Neuronal stem cell (in vitro differentiated cells): Measurements from ENCODE around the gene RAP1GDS1.
"Not testable (repeated sequence)": the region's sequence is repeated elsewhere in the genome, so short reads cannot be mapped to it uniquely, and the experiment has no call there.

Experiments
- DNase-seq: peaks from one replicate; pipeline ENCODE4 v3.0.0-alpha.2; 2013; ENCODE audit warnings: low spot score
- H2AFZ ChIP-seq: one replicate; pipeline ENCODE4 v1.6.1; 2013; ENCODE audit warnings: mild to moderate bottlenecking, low read length, inconsistent platforms
- H2AK5ac ChIP-seq: 2 replicates; pipeline ENCODE4 v1.6.1; 2013; ENCODE audit warnings: low read depth, mild to moderate bottlenecking, inconsistent platforms, low read length, moderate library complexity, mixed read lengths
- H2BK120ac ChIP-seq: 2 replicates; pipeline ENCODE4 v1.6.1; 2013; ENCODE audit warnings: low read depth, mild to moderate bottlenecking, inconsistent platforms, low read length, moderate library complexity, mixed read lengths
- H2BK12ac ChIP-seq: one replicate; pipeline ENCODE4 v1.6.1; 2013; ENCODE audit warnings: low read length, inconsistent platforms
- H2BK15ac ChIP-seq: 2 replicates; pipeline ENCODE4 v1.6.1; 2013; ENCODE audit warnings: mild to moderate bottlenecking, low read length, inconsistent platforms, mixed read lengths
- H2BK5ac ChIP-seq: one replicate; pipeline ENCODE4 v1.6.1; 2013; ENCODE audit warnings: inconsistent platforms, mild to moderate bottlenecking, low read length, moderate library complexity
- H3K14ac ChIP-seq: one replicate; pipeline ENCODE4 v1.6.1; 2013; ENCODE audit warnings: low read length, inconsistent platforms
- H3K18ac ChIP-seq: 2 replicates; pipeline ENCODE4 v1.6.1; 2013; ENCODE audit warnings: low read length, inconsistent platforms
- H3K23ac ChIP-seq: 2 replicates; pipeline ENCODE4 v1.6.1; 2013; ENCODE audit warnings: low read depth, mild to moderate bottlenecking, mixed read lengths, low read length, inconsistent platforms; ENCODE audit not compliant: poor library complexity
- H3K27ac ChIP-seq: replicated peaks from 3 replicates; pipeline ENCODE4 v1.5.1; 2013; ENCODE audit warnings: low read length, inconsistent platforms
- H3K27me3 ChIP-seq, 3 experiments: 2 replicates each; pipeline ENCODE4 v1.6.1; 2013; ENCODE audit warnings: low read length in 3 of 3, mild to moderate bottlenecking in 2 of 3, inconsistent platforms in 1 of 3, low read depth in 1 of 3, mixed read lengths in 1 of 3, moderate library complexity in 1 of 3; ENCODE audit not compliant: control insufficient read depth in 3 of 3, insufficient read depth in 3 of 3
- H3K36me3 ChIP-seq, 2 donors: replicated peaks in 1 of 2; 2 replicates each; pipeline ENCODE4 v1.6.1; 2013; ENCODE audit warnings: low read length in 2 of 2; ENCODE audit not compliant: control insufficient read depth in 2 of 2, insufficient read depth in 2 of 2
- H3K4ac ChIP-seq: 2 replicates; pipeline ENCODE4 v1.6.1; 2013; ENCODE audit warnings: inconsistent platforms, mild to moderate bottlenecking, low read length, moderate library complexity
- H3K4me1 ChIP-seq, 2 donors: 1 replicate in 1 of 2; 2 replicates in 1 of 2; pipeline ENCODE4 v1.6.1; 2013; ENCODE audit warnings: low read length in 2 of 2, low read depth in 1 of 2; ENCODE audit not compliant: control insufficient read depth in 2 of 2, insufficient read depth in 1 of 2
- H3K4me2 ChIP-seq: one replicate; pipeline ENCODE4 v1.6.1; 2013; ENCODE audit warnings: mild to moderate bottlenecking, low read length, inconsistent platforms; ENCODE audit not compliant: insufficient read depth, poor library complexity, severe bottlenecking
- H3K4me3 ChIP-seq, 2 donors: 2 replicates each; pipeline ENCODE4 v1.5.1; 2013; ENCODE audit warnings: low read length in 2 of 2, mild to moderate bottlenecking in 2 of 2, inconsistent platforms in 1 of 2, moderate library complexity in 1 of 2
- H3K79me1 ChIP-seq: one replicate; pipeline ENCODE4 v1.6.1; 2013; ENCODE audit warnings: low read depth, mild to moderate bottlenecking, inconsistent platforms, low read length, moderate library complexity
- H3K9ac ChIP-seq: one replicate; pipeline ENCODE4 v1.6.1; 2013; ENCODE audit warnings: mild to moderate bottlenecking, low read depth, low read length, inconsistent platforms; ENCODE audit not compliant: poor library complexity
- H3K9me3 ChIP-seq, 2 donors: replicated peaks in 1 of 2; 2 replicates each; pipeline versions ENCODE3 to v1.6.1; 2013; ENCODE audit warnings: low read length in 2 of 2, mild to moderate bottlenecking in 2 of 2, inconsistent platforms in 1 of 2, low read depth in 1 of 2, mixed read lengths in 1 of 2, moderate library complexity in 1 of 2; ENCODE audit not compliant: control insufficient read depth in 2 of 2, insufficient read depth in 1 of 2
- H4K8ac ChIP-seq: one replicate; pipeline ENCODE4 v1.6.1; 2013; ENCODE audit warnings: low read depth, mild to moderate bottlenecking, inconsistent platforms, low read length, moderate library complexity
- H4K91ac ChIP-seq: one replicate; pipeline ENCODE4 v1.6.1; 2013; ENCODE audit warnings: low read length, low read depth, mild to moderate bottlenecking, inconsistent platforms; ENCODE audit not compliant: poor library complexity
- WGBS, 2 donors: extraction: QIAGEN DNeasy Blood & Tissue Kit; methylation state at CpG; one replicate each; pipeline ENCODE4 v1.1.7; 2013; ENCODE audit warnings: missing lambda C conversion rate in 2 of 2, mixed read lengths in 1 of 2; ENCODE audit not compliant: insufficient read length in 2 of 2, insufficient replicate concordance in 1 of 2; ENCODE audit errors: extremely low coverage in 2 of 2; 5-methylcytosine and 5-hydroxymethylcytosine counted together

RAP1GDS1 gene

GRCh38 chr4:98287328-98287727, 26.1 kb downstream of the RAP1GDS1 start:
- no peak overlapping the region for H4K91ac ChIP-seq
- no peak overlapping the region for H3K4ac ChIP-seq
- no peak overlapping the region for H3K27ac ChIP-seq
- no peak overlapping the region for H3K23ac ChIP-seq
- no peak overlapping the region for H2AK5ac ChIP-seq
- H4K8ac ChIP-seq: no peak overlapping the region
- no peak overlapping the region for H2AFZ ChIP-seq
- H2BK15ac ChIP-seq: no peak overlapping the region
- no peaks in the 10 kb centered on the region for H3K27me3 ChIP-seq
- H3K79me1 ChIP-seq: no peaks in the 10 kb centered on the region
- no peak overlapping the region for H3K18ac ChIP-seq
- no peak overlapping the region for H3K9ac ChIP-seq
- H2BK5ac ChIP-seq: no peak overlapping the region
- H3K36me3 ChIP-seq: no peaks in the 10 kb centered on the region
- DNase-seq: no peak
- peaks cover 0 to 4% of the 10 kb centered on the region in 2 donors for H3K4me1 ChIP-seq
- no peak overlapping the region for H3K14ac ChIP-seq
- H2BK12ac ChIP-seq: no peak overlapping the region
- H3K4me3 ChIP-seq: no peak overlapping the region
- H3K9me3 ChIP-seq: no peaks in the 10 kb centered on the region
- H2BK120ac ChIP-seq: no peak overlapping the region
- H3K4me2 ChIP-seq: no peak overlapping the region

- not testable (repeated sequence) for H2BK15ac ChIP-seq, H3K4me2 ChIP-seq, H3K79me1 ChIP-seq, DNase-seq, H3K4me1 ChIP-seq, H4K8ac ChIP-seq, H3K14ac ChIP-seq, H2AFZ ChIP-seq, H3K4ac ChIP-seq, H3K36me3 ChIP-seq, H3K9ac ChIP-seq, H3K4me3 ChIP-seq, H3K18ac ChIP-seq, H2AK5ac ChIP-seq, H2BK120ac ChIP-seq, H2BK5ac ChIP-seq, H3K9me3 ChIP-seq, H3K27ac ChIP-seq, H4K91ac ChIP-seq, H3K27me3 ChIP-seq, H3K23ac ChIP-seq, H2BK12ac ChIP-seq
- WGBS, 2 donors: no CpG with 5 or more reads among the region's 3 CpGs
These were observed 27.5 kb downstream of the RAP1GDS1 start for GRCh38 chr4:98288671-98289070.

GRCh38 chr4:98289375-98289774, 28.2 kb downstream of the RAP1GDS1 start:
- Histone ChIP-seq H3K14ac (no peak overlapping the region), H3K79me1 (no peaks in the 10 kb centered on the region), H3K18ac (no peak overlapping the region), H2BK120ac (no peak overlapping the region), H3K23ac (no peak overlapping the region), H4K91ac (no peak overlapping the region), H2BK15ac (no peak overlapping the region), H3K4me1 (peaks cover 0 to 6% of the 10 kb centered on the region in 2 donors), H2AK5ac (no peak overlapping the region), H3K9ac (no peak overlapping the region), H2BK5ac (no peak overlapping the region), H3K36me3 (peaks cover 0 to 10% of the 10 kb centered on the region in 2 donors), H3K9me3 (no peaks in the 10 kb centered on the region), H4K8ac (no peak overlapping the region), H3K27me3 (no peaks in the 10 kb centered on the region), H2AFZ (no peak overlapping the region), H2BK12ac (no peak overlapping the region), H3K4ac (no peak overlapping the region), H3K4me3 (no peak overlapping the region), H3K4me2 (no peak overlapping the region), H3K27ac (no peak overlapping the region)
- no CpG with 5 or more reads among the region's 1 CpG for WGBS, 2 donors
- DNase-seq: no peak

- Histone ChIP-seq H2BK12ac (no peak overlapping the region), H3K4me1 (peaks cover 0 to 2% of the 10 kb centered on the region in 2 donors), H3K9me3 (no peaks in the 10 kb centered on the region), H4K8ac (no peak overlapping the region), H2BK120ac (no peak overlapping the region), H3K36me3 (peaks cover 0 to 21% of the 10 kb centered on the region in 2 donors), H3K9ac (no peak overlapping the region), H4K91ac (no peak overlapping the region), H2BK15ac (no peak overlapping the region), H3K4me2 (no peak overlapping the region), H3K14ac (no peak overlapping the region), H2BK5ac (no peak overlapping the region), H3K18ac (no peak overlapping the region), H3K23ac (no peak overlapping the region), H2AK5ac (no peak overlapping the region), H3K27ac (no peak overlapping the region), H3K4ac (no peak overlapping the region), H2AFZ (no peak overlapping the region), H3K27me3 (no peaks in the 10 kb centered on the region), H3K79me1 (no peaks in the 10 kb centered on the region), H3K4me3 (no peak overlapping the region)
- no CpG with 5 or more reads among the region's 2 CpGs for WGBS, 2 donors
- DNase-seq: no peak
These were observed 29.3 kb downstream of the RAP1GDS1 start for GRCh38 chr4:98290511-98290910.
